Cardiac muscle cell (in vitro differentiated cells and primary cell): ENCODE results near the gene IFI27L1. TPM values are rescaled to one million over a fixed set of nuclear protein-coding genes. Genes with fewer than 3 reads are reported as not detected.

Source experiments
- DNase-seq, 2 donors: peaks; one replicate each; pipeline versions ENCODE4 v3.0.0 to v3.0.0-alpha.2; 2010 to 2017; ENCODE audit warnings: low read depth in 1 of 2, low spot score in 1 of 2
- H3K27ac ChIP-seq: fragments of 200-600 bp; sonication (generic); 2 replicates; pipeline ENCODE4 v1.5.1; 2016
- H3K27me3 ChIP-seq: fragments of 200-600 bp; sonication (generic); 2 replicates; pipeline ENCODE4 v1.6.0; 2016; ENCODE audit warnings: control low read depth
- H3K36me3 ChIP-seq: fragments of 200-600 bp; sonication (generic); 2 replicates; pipeline ENCODE4 v1.5.1; 2016; ENCODE audit warnings: control low read depth
- H3K4me1 ChIP-seq: fragments of 200-600 bp; sonication (generic); 2 replicates; pipeline ENCODE4 v1.8.1; 2017; ENCODE audit warnings: low read depth, mild to moderate bottlenecking, mixed run types
- H3K4me3 ChIP-seq: fragments of 200-600 bp; sonication (generic); 2 replicates; pipeline ENCODE4 v1.5.1; 2016; ENCODE audit warnings: mild to moderate bottlenecking
- H3K9me3 ChIP-seq: fragments of 200-600 bp; sonication (generic); 2 replicates; pipeline ENCODE4 v1.5.1; 2017; ENCODE audit warnings: low read depth, mild to moderate bottlenecking, control low read depth
- polyA plus RNA-seq: library from polyadenylated mRNA; unstranded; fragments of >200 nt; fragmentation: Nextera tagmentation; extraction: Ambion mirVana; gene quantifications from 2 replicates; pipeline ENCODE4 v1.2.1, GENCODE V29; 2016
- total RNA-seq: library from RNA; depleted of rRNA; stranded (reverse); fragments of >200 nt; gene quantifications from 2 replicates; pipeline ENCODE4 v1.2.3, GENCODE V29; 2016
- TF ChIP-seq, protein P1 (sequence below): IDR thresholded peaks from 2 replicates; pipeline ENCODE4 v1.5.1; 2012; ENCODE audit warnings: low read depth, mild to moderate bottlenecking, low read length

The IFI27L1 gene
- total and polyA plus RNA-seq, 2 experiments from 2014 or later: 75.5 to 95.4 TPM

DNA sequence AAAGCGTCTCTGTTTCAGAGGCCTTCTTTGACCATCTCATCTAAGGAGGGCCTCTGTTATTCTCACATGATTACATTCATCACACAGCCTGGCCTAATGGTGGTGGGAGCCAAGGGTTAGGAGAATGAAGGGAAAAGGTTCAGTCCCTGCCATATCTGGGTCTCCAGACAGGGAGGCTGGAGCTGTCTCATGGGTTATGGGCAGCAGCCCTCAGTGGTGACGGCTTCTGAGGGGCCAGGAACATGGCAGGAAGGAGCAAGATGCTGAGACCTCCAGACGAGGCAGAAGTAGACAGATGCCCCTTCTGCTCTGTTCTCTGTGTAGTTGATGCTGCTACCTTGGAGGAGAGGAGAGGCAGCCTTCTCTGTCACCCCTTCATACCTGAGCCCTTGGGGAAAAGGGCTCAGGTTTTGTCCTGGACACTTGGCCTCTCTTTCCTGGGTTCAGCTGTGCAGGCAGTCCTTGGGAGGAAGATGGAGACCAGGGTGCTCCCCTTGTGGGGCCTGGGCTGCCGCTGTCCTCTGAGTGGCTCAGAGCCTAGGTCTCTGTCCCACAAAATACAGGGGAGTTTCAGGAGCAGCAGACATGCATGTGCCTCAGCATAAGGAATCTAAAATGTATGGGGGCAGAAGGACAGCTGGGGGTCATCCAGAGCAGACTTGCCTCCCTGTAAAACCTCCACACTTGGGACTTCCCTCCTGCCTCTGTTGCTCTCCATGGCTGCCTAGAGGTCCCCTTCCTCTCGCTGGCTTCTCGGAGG is 44.7 kb downstream of the IFI27L1 start:
- Histone ChIP-seq H3K9me3 (no peaks in the 10 kb centered on the region), H3K27me3 (no peaks in the 10 kb centered on the region), H3K36me3 (no peaks in the 10 kb centered on the region), H3K27ac (no peak overlapping the region), H3K4me3 (no peak overlapping the region), H3K4me1 (no peaks in the 10 kb centered on the region)
- DNase-seq: no peak
- TF ChIP-seq, protein P1, sequence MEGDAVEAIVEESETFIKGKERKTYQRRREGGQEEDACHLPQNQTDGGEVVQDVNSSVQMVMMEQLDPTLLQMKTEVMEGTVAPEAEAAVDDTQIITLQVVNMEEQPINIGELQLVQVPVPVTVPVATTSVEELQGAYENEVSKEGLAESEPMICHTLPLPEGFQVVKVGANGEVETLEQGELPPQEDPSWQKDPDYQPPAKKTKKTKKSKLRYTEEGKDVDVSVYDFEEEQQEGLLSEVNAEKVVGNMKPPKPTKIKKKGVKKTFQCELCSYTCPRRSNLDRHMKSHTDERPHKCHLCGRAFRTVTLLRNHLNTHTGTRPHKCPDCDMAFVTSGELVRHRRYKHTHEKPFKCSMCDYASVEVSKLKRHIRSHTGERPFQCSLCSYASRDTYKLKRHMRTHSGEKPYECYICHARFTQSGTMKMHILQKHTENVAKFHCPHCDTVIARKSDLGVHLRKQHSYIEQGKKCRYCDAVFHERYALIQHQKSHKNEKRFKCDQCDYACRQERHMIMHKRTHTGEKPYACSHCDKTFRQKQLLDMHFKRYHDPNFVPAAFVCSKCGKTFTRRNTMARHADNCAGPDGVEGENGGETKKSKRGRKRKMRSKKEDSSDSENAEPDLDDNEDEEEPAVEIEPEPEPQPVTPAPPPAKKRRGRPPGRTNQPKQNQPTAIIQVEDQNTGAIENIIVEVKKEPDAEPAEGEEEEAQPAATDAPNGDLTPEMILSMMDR: no peak

DNA sequence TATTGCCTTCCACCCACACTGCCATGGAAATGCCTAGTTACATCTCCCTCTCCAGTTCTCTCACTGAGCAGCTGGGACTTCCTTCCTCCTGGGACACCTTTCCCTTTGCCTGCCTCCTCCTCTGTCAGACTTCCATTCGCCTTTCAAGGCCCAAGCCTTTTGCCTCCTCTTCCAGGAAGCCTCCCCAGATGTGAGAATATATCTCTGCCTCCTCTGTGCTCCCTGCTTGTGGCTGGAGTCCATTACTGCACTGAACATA is 45.2 kb downstream of the IFI27L1 start:
- Histone ChIP-seq H3K27ac (no peak overlapping the region), H3K27me3 (no peaks in the 10 kb centered on the region), H3K36me3 (no peaks in the 10 kb centered on the region), H3K9me3 (no peaks in the 10 kb centered on the region), H3K4me3 (no peak overlapping the region), H3K4me1 (no peaks in the 10 kb centered on the region)
- DNase-seq: no peak
- TF ChIP-seq, protein P1: no peak

DNA sequence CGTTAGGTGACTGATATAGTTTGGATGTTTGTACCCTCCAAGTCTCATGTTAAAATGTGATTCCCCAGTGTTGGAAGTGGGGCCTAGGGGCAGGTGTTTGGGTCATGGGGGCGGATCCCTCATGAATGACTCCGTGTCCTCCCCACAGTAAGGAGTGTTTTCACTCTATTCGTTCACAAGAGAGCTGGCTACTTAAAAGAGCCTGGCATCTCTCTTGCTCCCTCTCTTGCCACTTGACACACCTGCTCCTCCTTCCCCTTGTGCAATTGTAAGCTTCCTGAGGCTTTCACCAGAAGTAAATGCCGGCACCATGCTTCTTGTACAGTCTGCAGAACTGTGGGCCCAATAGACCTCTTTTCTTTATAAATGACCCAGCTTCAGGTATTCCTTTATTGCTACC is 45.7 kb downstream of the IFI27L1 start:
- H3K27ac ChIP-seq: no peak overlapping the region
- DNase-seq: no peak
- TF ChIP-seq, protein P1: no peak

DNA sequence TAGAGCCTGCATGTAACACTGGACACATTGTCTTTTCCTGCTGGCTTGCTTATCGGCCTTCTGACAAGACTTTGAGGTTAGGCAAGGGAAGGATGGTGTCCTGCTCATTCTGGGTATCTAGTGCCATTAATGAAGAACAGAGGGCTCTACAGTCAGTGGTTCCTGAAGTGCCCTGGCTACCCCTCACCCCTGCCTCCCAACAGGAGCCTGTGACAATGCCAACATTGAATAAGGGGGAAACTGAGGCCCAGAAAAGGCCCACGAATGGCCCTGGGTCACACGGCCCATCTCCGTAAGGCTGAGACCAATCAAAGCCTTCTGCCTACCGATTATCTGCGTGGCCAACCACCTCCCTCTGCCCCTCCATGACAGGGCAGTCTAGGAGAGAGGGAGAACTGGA is 46.2 kb downstream of the IFI27L1 start:
- H3K27me3 ChIP-seq: no peaks in the 10 kb centered on the region
- no peaks in the 10 kb centered on the region for H3K36me3 ChIP-seq
- DNase-seq: no peak
- H3K27ac ChIP-seq: no peak overlapping the region
- H3K4me3 ChIP-seq: no peak overlapping the region
- H3K4me1 ChIP-seq: no peaks in the 10 kb centered on the region
- TF ChIP-seq, protein P1: no peak
- H3K9me3 ChIP-seq: no peaks in the 10 kb centered on the region

More for the DNA sequence above, 45.7 kb downstream of the IFI27L1 start:
- Histone ChIP-seq H3K4me1 (no peaks in the 10 kb centered on the region), H3K9me3 (no peaks in the 10 kb centered on the region), H3K36me3 (no peaks in the 10 kb centered on the region), H3K27me3 (no peaks in the 10 kb centered on the region), H3K4me3 (no peak overlapping the region)

DNA sequence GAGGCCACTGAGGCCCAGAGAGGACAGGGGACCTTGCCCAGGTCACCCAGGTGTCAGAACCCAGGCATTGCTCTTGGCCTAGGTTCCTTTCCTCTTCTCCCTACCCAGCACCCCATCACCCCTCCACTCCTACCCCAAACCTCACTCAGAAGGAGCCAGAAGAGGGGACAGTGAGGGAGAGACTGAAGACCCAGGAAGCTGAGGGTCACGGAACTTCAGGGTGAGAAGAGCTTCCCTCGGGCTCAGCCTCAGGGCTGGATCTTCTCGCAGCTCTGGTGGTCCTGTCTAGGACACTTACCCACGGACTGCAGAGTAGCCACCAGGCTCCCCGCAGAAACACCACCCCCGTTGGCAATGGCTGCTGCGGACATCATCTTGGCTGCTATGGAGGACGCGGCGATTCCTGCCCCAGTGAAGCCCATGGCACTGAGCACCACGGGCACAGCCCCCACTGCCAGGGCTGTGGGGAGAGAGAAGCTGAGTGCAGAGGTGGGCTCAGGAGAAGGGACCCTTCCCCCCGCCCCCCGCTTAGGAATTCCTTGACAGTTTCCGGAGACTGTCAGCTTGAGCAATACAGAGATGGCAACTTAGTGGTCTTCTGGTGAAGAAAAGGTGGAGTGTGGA is 47.2 kb downstream of the IFI27L1 start:
- TF ChIP-seq, protein P1: no peak
- Histone ChIP-seq H3K36me3 (no peaks in the 10 kb centered on the region), H3K4me1 (no peaks in the 10 kb centered on the region), H3K27me3 (no peaks in the 10 kb centered on the region), H3K4me3 (no peak overlapping the region), H3K9me3 (no peaks in the 10 kb centered on the region), H3K27ac (no peak overlapping the region)
- DNase-seq: no peak
